Measurements from ENCODE around the gene GNPDA2. TPM values are rescaled to one million over a fixed set of nuclear protein-coding genes. Genes with fewer than 3 reads are reported as not detected.

GNPDA2 gene
- total RNA-seq, 1 experiment from 2014 or later: 6.8 TPM

- Mint-ChIP-seq H3K27me3 (ENCODE audit: unreplicated experiment) (no peaks in the 10 kb centered on the region), H3K4me3 (ENCODE audit: low read depth, unreplicated experiment) (no peak overlapping the region), H3K27ac (ENCODE audit: unreplicated experiment) (no peak overlapping the region), H3K36me3 (ENCODE audit: insufficient read depth, unreplicated experiment) (no peaks in the 10 kb centered on the region), H3K9me3 (ENCODE audit: low read depth, unreplicated experiment) (no peaks in the 10 kb centered on the region), H3K4me1 (ENCODE audit: low read depth, unreplicated experiment) (no peaks in the 10 kb centered on the region)
- TF ChIP-seq CTCF (IDR thresholded peaks at IDR 0.05; ENCODE audit: unreplicated experiment): no peak
- intact Hi-C loops (cut with micrococcal nuclease; ENCODE audit: unreplicated experiment): no loop called here
- DNase-seq: no peak
- no TSS peak for BruUV-seq (replicated peaks)
- CTCF ChIA-PET: no interaction called here
Observed at GRCh38 chr4:44671636-44672035, 54.7 kb downstream of the GNPDA2 start.

- CTCF ChIA-PET: no interaction called here
- Mint-ChIP-seq H3K27ac (ENCODE audit: unreplicated experiment) (no peak overlapping the region), H3K4me3 (ENCODE audit: low read depth, unreplicated experiment) (no peak overlapping the region), H3K9me3 (ENCODE audit: low read depth, unreplicated experiment) (no peaks in the 10 kb centered on the region), H3K4me1 (ENCODE audit: low read depth, unreplicated experiment) (no peaks in the 10 kb centered on the region), H3K36me3 (ENCODE audit: insufficient read depth, unreplicated experiment) (no peaks in the 10 kb centered on the region), H3K27me3 (ENCODE audit: unreplicated experiment) (no peaks in the 10 kb centered on the region)
- DNase-seq: no peak
- no TSS peak for BruUV-seq (replicated peaks)
- no peak for TF ChIP-seq CTCF (IDR thresholded peaks at IDR 0.05; ENCODE audit: unreplicated experiment)
- intact Hi-C loops (cut with micrococcal nuclease; ENCODE audit: unreplicated experiment): no loop called here
Observed at GRCh38 chr4:44670506-44671199, 55.7 kb downstream of the GNPDA2 start.

- no peak overlapping the region for H3K27ac Mint-ChIP-seq (ENCODE audit: unreplicated experiment)
- CTCF ChIA-PET: no interaction called here
- no TSS peak for BruUV-seq (replicated peaks)
- DNase-seq: no peak
- H3K9me3 Mint-ChIP-seq (ENCODE audit: low read depth, unreplicated experiment): no peaks in the 10 kb centered on the region
- no peak for TF ChIP-seq CTCF (IDR thresholded peaks at IDR 0.05; ENCODE audit: unreplicated experiment)
- no peaks in the 10 kb centered on the region for H3K36me3 Mint-ChIP-seq (ENCODE audit: insufficient read depth, unreplicated experiment)
- H3K27me3 Mint-ChIP-seq (ENCODE audit: unreplicated experiment): no peaks in the 10 kb centered on the region
- H3K4me3 Mint-ChIP-seq (ENCODE audit: low read depth, unreplicated experiment): no peak overlapping the region
- no peaks in the 10 kb centered on the region for H3K4me1 Mint-ChIP-seq (ENCODE audit: low read depth, unreplicated experiment)
- intact Hi-C loops (cut with micrococcal nuclease; ENCODE audit: unreplicated experiment): no loop called here
Observed at GRCh38 chr4:44668526-44668925, 57.8 kb downstream of the GNPDA2 start.

- TF ChIP-seq CTCF (IDR thresholded peaks at IDR 0.05; ENCODE audit: unreplicated experiment): no peak
- DNase-seq: no peak
- intact Hi-C loops (cut with micrococcal nuclease; ENCODE audit: unreplicated experiment): no loop called here
- no peak overlapping the region for H3K27ac Mint-ChIP-seq (ENCODE audit: unreplicated experiment)
- H3K4me1 Mint-ChIP-seq (ENCODE audit: low read depth, unreplicated experiment): peaks cover 10% of the 10 kb centered on the region
- no peaks in the 10 kb centered on the region for H3K27me3 Mint-ChIP-seq (ENCODE audit: unreplicated experiment)
- CTCF ChIA-PET: no interaction called here
- no peak overlapping the region for H3K4me3 Mint-ChIP-seq (ENCODE audit: low read depth, unreplicated experiment)
- BruUV-seq (replicated peaks): no TSS peak
- no peaks in the 10 kb centered on the region for H3K36me3 Mint-ChIP-seq (ENCODE audit: insufficient read depth, unreplicated experiment)
- H3K9me3 Mint-ChIP-seq (ENCODE audit: low read depth, unreplicated experiment): no peaks in the 10 kb centered on the region
Observed at GRCh38 chr4:44663539-44664263, 62.7 kb downstream of the GNPDA2 start.

Data from Calu3 (cell line).